Ishikawa (cell line): Measurements from ENCODE around the gene ABAT.

ENCODE experiments used
- CEBPB ChIP-seq: IDR thresholded peaks from 2 replicates; pipeline ENCODE4 v1.6.1; 2012
- CREB1 ChIP-seq: IDR thresholded peaks from 2 replicates; pipeline ENCODE4 v1.6.1; 2012; ENCODE audit warnings: low read depth
- EGR1 ChIP-seq: IDR thresholded peaks from 2 replicates; pipeline ENCODE4 v1.6.1; 2012
- EP300 ChIP-seq: IDR thresholded peaks from 2 replicates; pipeline ENCODE4 v1.6.1; 2012; ENCODE audit warnings: borderline replicate concordance
- FOXM1 ChIP-seq: IDR thresholded peaks from 2 replicates; pipeline ENCODE4 v1.6.1; 2012; ENCODE audit warnings: low read depth, borderline replicate concordance
- MAX ChIP-seq: IDR thresholded peaks from 2 replicates; pipeline ENCODE4 v1.6.1; 2012
- NFIC ChIP-seq: IDR thresholded peaks from 2 replicates; pipeline ENCODE4 v1.6.1; 2012
- RAD21 ChIP-seq: IDR thresholded peaks from 2 replicates; pipeline ENCODE4 v1.6.1; 2012; ENCODE audit warnings: low read depth
- REST ChIP-seq: IDR thresholded peaks from 2 replicates; pipeline ENCODE4 v1.6.1; 2012; ENCODE audit warnings: low read depth, mild to moderate bottlenecking
- TAF1 ChIP-seq: IDR thresholded peaks from 2 replicates; pipeline ENCODE4 v1.6.1; 2012; ENCODE audit warnings: low read depth, mild to moderate bottlenecking
- TCF12 ChIP-seq: IDR thresholded peaks from 2 replicates; pipeline ENCODE4 v1.6.1; 2012; ENCODE audit warnings: low read depth
- TEAD4 ChIP-seq: IDR thresholded peaks from 2 replicates; pipeline ENCODE4 v1.6.1; 2012
- USF1 ChIP-seq: IDR thresholded peaks from 2 replicates; pipeline ENCODE4 v1.6.1; 2012
- YY1 ChIP-seq: IDR thresholded peaks from 2 replicates; pipeline ENCODE4 v1.6.1; 2012; ENCODE audit warnings: low read depth
- ZBTB7A ChIP-seq: IDR thresholded peaks from 2 replicates; pipeline ENCODE4 v1.6.1; 2012; ENCODE audit warnings: low read depth

The ABAT gene

GRCh38 chr16:8644211-8645140 lies 29.9 kb upstream of the ABAT start:
- TF ChIP-seq ZBTB7A (no peak), REST (no peak), EP300 (no peak), MAX (no peak), FOXM1 (no peak), EGR1 (no peak), NFIC (no peak)

- TF ChIP-seq REST (no peak), NFIC (no peak), EP300 (no peak), MAX (no peak), TEAD4 (no peak), ZBTB7A (no peak), YY1 (no peak), RAD21 (no peak), USF1 (no peak), FOXM1 (no peak), CEBPB (no peak), EGR1 (no peak), CREB1 (no peak), TCF12 (no peak), TAF1 (no peak)
Observed at GRCh38 chr16:8645141-8645521, 29.3 kb upstream of the ABAT start.

- no peak for TF ChIP-seq CREB1
- TF ChIP-seq USF1: no peak
- TF ChIP-seq CEBPB: no peak
- TF ChIP-seq MAX: no peak
- no peak for TF ChIP-seq REST
Observed at GRCh38 chr16:8645831-8646230, 28.6 kb upstream of the ABAT start.

GRCh38 chr16:8646326-8647053 lies 27.9 kb upstream of the ABAT start:
- TF ChIP-seq TAF1: no peak
- TF ChIP-seq NFIC: no peak
- TF ChIP-seq TEAD4: no peak
- no peak for TF ChIP-seq MAX
- no peak for TF ChIP-seq ZBTB7A
- TF ChIP-seq EP300: no peak
- no peak for TF ChIP-seq CEBPB
- no peak for TF ChIP-seq EGR1
- TF ChIP-seq REST: no peak
